Fibroblast of villous mesenchyme (primary cell): ENCODE results near the gene RBM23. TPM values are rescaled to one million over a fixed set of nuclear protein-coding genes. Genes with fewer than 3 reads are reported as not detected.
A peak's percentile ranks its signal among the peaks of the same experiment; 100 is the strongest.

ENCODE experiments used
- DNase-seq: peaks from one replicate; pipeline ENCODE4 v3.0.0-alpha.2; 2010; ENCODE audit warnings: low read depth
- H3K4me3 ChIP-seq: 2 replicates; pipeline ENCODE4 v1.5.1; 2011; ENCODE audit warnings: low read depth, mild to moderate bottlenecking, low read length
- CTCF ChIP-seq: IDR thresholded peaks from 2 replicates; pipeline ENCODE4 v1.5.1; 2012; ENCODE audit warnings: low read depth, mild to moderate bottlenecking, low read length; ENCODE audit not compliant: insufficient read depth
- total RNA-seq: library from RNA; depleted of rRNA; stranded (reverse); fragments of >200 nt; gene quantifications from 2 replicates; pipeline ENCODE4 v1.2.3, GENCODE V29; 2012

Gene RBM23
- total RNA-seq, 1 donor: 60.9 TPM

DNA sequence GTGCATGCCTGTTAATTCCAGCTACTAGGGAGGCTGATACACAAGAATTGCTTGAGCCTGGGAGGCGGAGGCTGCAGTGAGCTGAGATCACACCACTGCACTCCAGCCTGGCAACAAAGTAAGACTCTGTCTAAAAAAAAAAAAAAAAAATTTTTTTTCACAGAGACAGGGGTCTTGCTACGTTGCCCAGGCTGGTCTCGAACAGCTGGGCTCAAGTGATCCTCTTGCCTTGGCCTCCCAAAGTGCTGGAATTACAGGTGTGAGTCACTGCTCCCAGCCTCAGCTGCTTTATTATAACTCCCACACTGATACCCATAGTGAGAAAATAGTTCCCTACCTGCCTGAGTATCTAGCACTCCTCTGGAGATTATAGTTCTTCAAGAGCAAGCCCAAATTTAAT lies 26.7 kb upstream of the RBM23 start:
- H3K4me3 ChIP-seq: no peak overlapping the region
- DNase-seq: no peak
- no peak for TF ChIP-seq CTCF

DNA sequence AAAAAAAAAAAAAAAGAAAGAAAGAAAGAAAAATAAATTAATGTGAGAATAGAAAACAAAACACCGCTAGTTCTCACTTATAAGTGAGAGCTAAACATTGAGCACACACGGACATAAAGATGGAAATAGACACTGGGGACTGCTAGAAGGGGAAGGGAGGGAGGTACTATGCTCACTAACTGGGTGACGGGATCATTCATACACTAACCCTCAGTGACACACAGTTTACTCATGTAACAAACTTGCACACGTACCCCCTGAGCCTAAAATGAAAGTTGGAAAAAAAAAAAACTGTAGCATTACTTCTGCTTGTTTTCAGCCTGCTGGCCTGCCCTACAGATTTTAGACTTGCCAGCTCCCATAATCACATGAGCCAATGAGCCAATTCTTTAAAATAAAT lies 20.7 kb upstream of the RBM23 start:
- TF ChIP-seq CTCF: no peak

DNA sequence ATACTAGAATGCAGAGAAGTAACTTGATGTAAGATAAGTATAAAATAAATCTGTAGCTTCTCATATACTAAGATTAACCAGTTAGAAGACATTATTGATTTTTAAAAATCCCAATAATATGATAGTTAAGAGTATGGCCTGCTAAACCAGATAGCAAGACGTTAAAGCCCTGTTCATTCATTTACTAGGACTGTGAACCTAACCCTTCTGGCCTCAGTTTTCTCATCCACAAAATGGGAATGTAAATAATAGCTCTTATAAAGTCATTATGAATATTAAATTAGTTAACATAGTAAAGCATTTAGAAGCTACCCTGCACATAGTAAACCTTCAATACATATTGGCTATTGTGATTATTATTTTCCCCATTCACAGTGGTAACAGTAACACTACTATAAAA lies 16.2 kb upstream of the RBM23 start:
- no peak for TF ChIP-seq CTCF
- DNase-seq: no peak
- no peak overlapping the region for H3K4me3 ChIP-seq

More for the DNA sequence above, 20.7 kb upstream of the RBM23 start:
- no peak for DNase-seq
- H3K4me3 ChIP-seq: no peak overlapping the region

- H3K4me3 ChIP-seq: no peak overlapping the region
- no peak for DNase-seq
- TF ChIP-seq CTCF: no peak
Observed at GRCh38 chr14:22932146-22932545, 13.2 kb upstream of the RBM23 start.

DNA sequence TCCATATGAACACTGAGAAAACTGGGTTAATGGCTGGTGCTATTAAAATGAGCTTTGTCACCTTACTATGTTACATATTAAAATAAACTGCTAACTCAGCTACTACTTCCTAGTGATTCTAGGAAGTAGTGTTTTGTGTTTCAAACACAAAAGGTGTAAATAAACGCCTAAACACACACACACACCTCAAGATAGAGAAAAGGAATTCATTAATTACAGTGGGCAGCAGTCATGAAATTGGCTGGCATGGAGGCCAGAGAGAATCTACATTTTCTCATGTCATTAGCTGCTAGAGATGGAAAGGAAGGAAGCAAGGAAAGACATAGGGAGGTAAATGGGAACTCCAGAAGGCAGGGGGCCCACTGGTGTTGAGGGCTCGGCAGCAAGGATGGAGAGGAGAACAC lies 11.0 kb upstream of the RBM23 start:
- TF ChIP-seq CTCF: no peak
- peak overlapping the region; percentile 64 for H3K4me3 ChIP-seq
- no peak for DNase-seq

- TF ChIP-seq CTCF: no peak
- H3K4me3 ChIP-seq: peak within 1 kb of the TSS; percentile 100
- peak; percentile 100 for DNase-seq
Observed at GRCh38 chr14:22929104-22929960, 10.4 kb upstream of the RBM23 start, which contains the start of gene PRMT5. Gene PRMT5, minus strand, starts transcription at chr14:22929376. Its CDS starts 15 bp downstream, at chr14:22929361.
